HepG2 (cell line): Measurements from ENCODE around the gene DPP6. TPM values are rescaled to one million over a fixed set of nuclear protein-coding genes. Genes with fewer than 3 reads are reported as not detected.

Experiments used
- ATAC-seq: fragments of 200-7000 bp; cut with Tn5 transposase; 3 replicates; pipeline ENCODE4 v1.9.1; 2020; ENCODE audit warnings: mild to moderate bottlenecking, moderate library complexity
- BruUV-seq: library from RNA; stranded (reverse); fragments of 400-500 nt; replicated peaks from 2 replicates; lab custom pipeline; 2021; lab: Mats Ljungman, UMichigan
- CTCF ChIA-PET: fragments of 300-600 bp; formaldehyde crosslinking; extraction: SDS; loops from one replicate; lab custom pipeline; 2021; ENCODE audit warnings: low total read pairs, inconsistent platforms, low intra/inter-chr PET ratio; lab: Yijun Ruan, JAX
- POLR2A ChIA-PET: fragments of 350-600 bp; sonication (Branson Sonifier 250); formaldehyde crosslinking; loops from one replicate; lab custom pipeline; 2020; ENCODE audit warnings: antibody characterized with exemption, inconsistent platforms; lab: Yijun Ruan, JAX
- DNase-seq: peaks from one replicate; pipeline ENCODE4 v3.0.0-alpha.2; 2015; ENCODE audit warnings: low spot score
- FAIRE-seq: peaks from 3 replicates; lab custom pipeline; 2011; peaks lifted over from hg19 to GRCh38; lab: Jason Lieb, UNC
- H2AFZ ChIP-seq: one replicate; pipeline ENCODE4 v1.6.1; 2011; ENCODE audit warnings: low read length, inconsistent platforms
- H3K27ac ChIP-seq: fragments of 300-600 bp; 3 replicates; pipeline ENCODE4 v1.8.0; 2011; ENCODE audit warnings: mixed run types, mild to moderate bottlenecking, mixed read lengths, low read length, inconsistent platforms; ENCODE audit not compliant: insufficient read depth; ENCODE audit errors: extremely low read length
- H3K27me3 ChIP-seq, 2 experiments: fragments of 200-600 bp in 1 of 2; 2 replicates in 1 of 2; 3 replicates in 1 of 2; pipeline versions ENCODE4 v1.6.0 to v1.8.0; 2011; ENCODE audit warnings: low read length in 2 of 2, mild to moderate bottlenecking in 2 of 2, moderate library complexity in 2 of 2, inconsistent platforms in 1 of 2; ENCODE audit not compliant: insufficient read depth in 2 of 2, control insufficient read depth in 1 of 2
- H3K36me3 ChIP-seq, 2 experiments: fragments of 200-600 bp in 1 of 2; replicated peaks in 1 of 2; 2 replicates in 1 of 2; 3 replicates in 1 of 2; pipeline versions ENCODE4 v1.5.1 to v1.8.0; 2011; ENCODE audit warnings: low read length in 2 of 2, inconsistent platforms in 1 of 2; ENCODE audit not compliant: insufficient read depth in 2 of 2, control insufficient read depth in 1 of 2
- H3K4me1 ChIP-seq: 2 replicates; pipeline ENCODE4 v1.5.1; 2012; ENCODE audit warnings: low read length, inconsistent platforms; ENCODE audit not compliant: insufficient read depth
- H3K4me2 ChIP-seq: 2 replicates; pipeline ENCODE4 v1.6.0; 2011; ENCODE audit warnings: low read depth, low read length, inconsistent platforms
- H3K4me3 ChIP-seq, 3 experiments: fragments of 200-600 bp in 1 of 3; sonication (generic), shearing (Covaris generic) in 1 of 3; replicated peaks in 1 of 3; 2 replicates each; pipeline ENCODE4 v1.5.1; 2011 to 2016; ENCODE audit warnings: low read length in 3 of 3, inconsistent platforms in 2 of 3, low read depth in 2 of 3, mild to moderate bottlenecking in 2 of 3, control low read depth in 1 of 3, mixed read lengths in 1 of 3; ENCODE audit not compliant: insufficient read depth in 1 of 3
- H3K79me2 ChIP-seq: one replicate; pipeline ENCODE4 v1.6.1; 2011; ENCODE audit warnings: low read length, inconsistent platforms; ENCODE audit not compliant: insufficient read depth
- H3K9ac ChIP-seq: 2 replicates; pipeline ENCODE4 v1.6.0; 2011; ENCODE audit warnings: mild to moderate bottlenecking, low read depth, low read length, inconsistent platforms; ENCODE audit not compliant: insufficient read depth
- H3K9me3 ChIP-seq: 2 replicates; pipeline ENCODE4 v1.5.1; 2012; ENCODE audit warnings: mild to moderate bottlenecking, low read length
- H4K20me1 ChIP-seq: 2 replicates; pipeline ENCODE4 v1.6.0; 2011; ENCODE audit warnings: inconsistent platforms, mild to moderate bottlenecking, low read length, moderate library complexity; ENCODE audit not compliant: insufficient read depth
- ATF7 ChIP-seq, 2 experiments: fragments of 450-650 bp in 1 of 2; sonication (generic) in 1 of 2; formaldehyde crosslinking in 1 of 2; IDR thresholded peaks; 2 replicates each; pipeline versions ENCODE4 v1.4.0 to v1.6.1; 2016 to 2020; ENCODE audit warnings: antibody characterized with exemption in 1 of 2, mild to moderate bottlenecking in 1 of 2, missing genetic modification reagents in 1 of 2
- BRCA1 ChIP-seq: sonication (generic); formaldehyde crosslinking; IDR thresholded peaks from 2 replicates; pipeline ENCODE4 v1.4.0; 2020; ENCODE audit warnings: missing genetic modification reagents
- CREB1 ChIP-seq, 2 experiments: fragments of 450-650 bp in 1 of 2; IDR thresholded peaks; 2 replicates each; pipeline ENCODE4 v1.6.1; 2016 to 2017; ENCODE audit warnings: control low read depth in 1 of 2, mild to moderate bottlenecking in 1 of 2, missing compliant biosample characterization in 1 of 2, missing genetic modification characterization in 1 of 2
- HNF4G ChIP-seq, 2 experiments: sonication (generic) in 1 of 2; formaldehyde crosslinking in 1 of 2; IDR thresholded peaks; 2 replicates each; pipeline versions ENCODE4 v1.4.0 to v1.6.1; 2011 to 2020; ENCODE audit warnings: borderline replicate concordance in 2 of 2, low read depth in 2 of 2, mild to moderate bottlenecking in 2 of 2, low read length in 1 of 2, missing genetic modification reagents in 1 of 2, moderate library complexity in 1 of 2
- IKZF1 ChIP-seq: fragments of 450-650 bp; IDR thresholded peaks from 2 replicates; pipeline ENCODE4 v1.7.1; 2016
- KAT7 ChIP-seq: IDR thresholded peaks from 2 replicates; pipeline ENCODE4 v1.6.1; 2018; ENCODE audit warnings: borderline replicate concordance, missing compliant biosample characterization
- PITX1 ChIP-seq: sonication (generic); formaldehyde crosslinking; IDR thresholded peaks from 2 replicates; pipeline ENCODE4 v1.5.1; 2020; ENCODE audit warnings: mild to moderate bottlenecking, missing genetic modification reagents
- ZNF337 ChIP-seq: sonication (generic); formaldehyde crosslinking; IDR thresholded peaks from 2 replicates; pipeline ENCODE4 v1.5.1; 2020; ENCODE audit warnings: missing genetic modification reagents, low read depth, mild to moderate bottlenecking, borderline replicate concordance
- ZNF350 ChIP-seq: sonication (generic); formaldehyde crosslinking; IDR thresholded peaks from 2 replicates; pipeline ENCODE4 v1.4.0; 2020; ENCODE audit warnings: mild to moderate bottlenecking, low read depth, missing genetic modification reagents, borderline replicate concordance
- ZNF549 ChIP-seq: sonication (generic); formaldehyde crosslinking; IDR thresholded peaks from 2 replicates; pipeline ENCODE4 v1.5.0; 2020; ENCODE audit warnings: missing genetic modification reagents
- ZNF703 ChIP-seq: sonication (generic); formaldehyde crosslinking; IDR thresholded peaks from 2 replicates; pipeline ENCODE4 v1.5.1; 2020; ENCODE audit warnings: missing genetic modification reagents, mild to moderate bottlenecking, moderate library complexity, borderline replicate concordance
- WGBS: methylation state at CpG from one replicate; pipeline ENCODE4 v1.1.6; 2017; ENCODE audit warnings: low lambda C conversion rate; 5-methylcytosine and 5-hydroxymethylcytosine counted together
- in situ Hi-C: cut with HindIII; loops from 2 replicates; pipeline ENCODE4 v1.10.0; 2017; ENCODE audit warnings: low pct_unique_long_range_greater_than_20kb; ENCODE audit not compliant: extremely low pct_ligation_motif_present
- intact Hi-C: fragments of 100-400 bp; cut with micrococcal nuclease; formaldehyde crosslinking; loops from one replicate; pipeline ENCODE4 v1.10.0; 2022; ENCODE audit not compliant: unreplicated experiment
- polyA plus RNA-seq, 8 experiments: library from polyadenylated mRNA; depleted of rRNA in 3 of 8; stranded (reverse) in 7 of 8; unstranded in 1 of 8; fragments of >200 nt; fragmentation: Illumina TruSeq in 4 of 8; extraction: Trizol in 4 of 8; gene quantifications; 2 replicates each; pipeline versions ENCODE4 v1.2.1 to v1.2.3, GENCODE V29; 2011 to 2016; ENCODE audit warnings: low read depth in 4 of 8, missing spikeins in 1 of 8, mixed read lengths in 1 of 8; ENCODE audit not compliant: insufficient read depth in 1 of 8
- total RNA-seq, 5 experiments: library from RNA; depleted of rRNA; stranded (reverse); fragments of >200 nt; fragmentation: Illumina TruSeq; extraction: Trizol; gene quantifications; 2 replicates each; pipeline ENCODE4 v1.2.3, GENCODE V29; 2016; ENCODE audit warnings: low read depth in 1 of 5
- TF ChIP-seq, protein P1 (sequence below): IDR thresholded peaks from 2 replicates; pipeline ENCODE4 v1.6.1; 2016; ENCODE audit warnings: low read depth, borderline replicate concordance
- TF ChIP-seq, protein P2 (sequence below): sonication (generic); formaldehyde crosslinking; IDR thresholded peaks from 2 replicates; pipeline ENCODE4 v1.4.0; 2020; ENCODE audit warnings: mild to moderate bottlenecking, missing genetic modification reagents
- TF ChIP-seq, protein P3 (sequence below): sonication (generic); IDR thresholded peaks from 2 replicates; pipeline ENCODE4 v1.6.1; 2016; ENCODE audit warnings: low read depth, borderline replicate concordance

The DPP6 gene
- total and polyA plus RNA-seq, 2 of the 13 experiments (the other 11 are each of a cell fraction or from before 2014, with no cell fraction given) = not detected

DNA sequence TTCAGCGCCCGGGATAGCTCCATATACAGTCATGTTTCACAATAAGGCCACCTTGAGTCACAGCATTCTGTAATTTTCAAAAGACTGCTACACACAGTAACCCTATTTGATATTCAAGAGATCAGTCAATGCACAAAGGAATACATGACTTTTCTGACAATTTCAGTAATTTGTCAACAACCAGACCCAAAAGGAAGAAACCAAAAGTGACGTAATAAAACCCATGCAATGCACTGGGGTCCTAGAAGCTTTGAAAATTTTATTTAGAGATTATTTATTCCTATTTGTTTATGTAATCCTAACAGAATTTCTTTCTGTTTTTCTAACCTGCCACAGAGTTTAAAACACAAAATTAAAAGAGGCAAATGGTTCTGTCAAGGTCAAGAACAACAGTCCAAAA, 421.2 kb downstream of the DPP6 start:
- no peaks in the 10 kb centered on the region for H3K4me1 ChIP-seq
- H3K9ac ChIP-seq = no peak overlapping the region
- no peak overlapping the region for H2AFZ ChIP-seq
- peaks cover 0 to 3% of the 10 kb centered on the region in 2 experiments; a peak in 1 of 5 replicates for H3K27me3 ChIP-seq
- ATAC-seq (no peak), DNase-seq (no peak), FAIRE-seq (no peak)
- intact Hi-C loops = no loop called here
- no peaks in the 10 kb centered on the region for H3K36me3 ChIP-seq
- no peak overlapping the region for H3K4me2 ChIP-seq
- ChIA-PET POLR2A (no interaction called here), CTCF (no interaction called here)
- H3K27ac ChIP-seq = no peak overlapping the region
- WGBS = 3% methylated on average over 3 of the region's 3 CpGs
- H3K4me3 ChIP-seq = no peak overlapping the region
- H3K79me2 ChIP-seq = no peaks in the 10 kb centered on the region
- TF ChIP-seq HNF4G (IDR thresholded peaks at IDR 0.05; ENCODE audit: borderline replicate concordance, low read depth, low read length) = no peak
- TF ChIP-seq HNF4G (CRISPR knock-in tag; IDR thresholded peaks at IDR 0.05; ENCODE audit: borderline replicate concordance, low read depth) = no peak
- TF ChIP-seq, protein P1, sequence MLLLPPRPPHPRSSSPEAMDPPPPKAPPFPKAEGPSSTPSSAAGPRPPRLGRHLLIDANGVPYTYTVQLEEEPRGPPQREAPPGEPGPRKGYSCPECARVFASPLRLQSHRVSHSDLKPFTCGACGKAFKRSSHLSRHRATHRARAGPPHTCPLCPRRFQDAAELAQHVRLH (CRISPR knock-in tag) = no peak
- no peak for TF ChIP-seq ZNF703 (CRISPR knock-in tag)
- peak; percentile 57 for TF ChIP-seq ATF7 (IDR thresholded peaks at IDR 0.05)
- no peak for TF ChIP-seq ATF7 (CRISPR knock-in tag; IDR thresholded peaks at IDR 0.05)
- TF ChIP-seq ZNF337 (CRISPR knock-in tag) = no peak
- no peak for TF ChIP-seq KAT7
- no peak for TF ChIP-seq ZNF350 (CRISPR knock-in tag)
- TF ChIP-seq ZNF549 = no peak
- TF ChIP-seq, protein P2, sequence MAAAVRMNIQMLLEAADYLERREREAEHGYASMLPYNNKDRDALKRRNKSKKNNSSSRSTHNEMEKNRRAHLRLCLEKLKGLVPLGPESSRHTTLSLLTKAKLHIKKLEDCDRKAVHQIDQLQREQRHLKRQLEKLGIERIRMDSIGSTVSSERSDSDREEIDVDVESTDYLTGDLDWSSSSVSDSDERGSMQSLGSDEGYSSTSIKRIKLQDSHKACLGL (CRISPR knock-in tag) = no peak
- TF ChIP-seq CREB1 (IDR thresholded peaks at IDR 0.05) = peak; percentile 69
- TF ChIP-seq CREB1 (CRISPR knock-in tag; IDR thresholded peaks at IDR 0.05) = no peak
- no peak for TF ChIP-seq PITX1
- TF ChIP-seq, protein P3, sequence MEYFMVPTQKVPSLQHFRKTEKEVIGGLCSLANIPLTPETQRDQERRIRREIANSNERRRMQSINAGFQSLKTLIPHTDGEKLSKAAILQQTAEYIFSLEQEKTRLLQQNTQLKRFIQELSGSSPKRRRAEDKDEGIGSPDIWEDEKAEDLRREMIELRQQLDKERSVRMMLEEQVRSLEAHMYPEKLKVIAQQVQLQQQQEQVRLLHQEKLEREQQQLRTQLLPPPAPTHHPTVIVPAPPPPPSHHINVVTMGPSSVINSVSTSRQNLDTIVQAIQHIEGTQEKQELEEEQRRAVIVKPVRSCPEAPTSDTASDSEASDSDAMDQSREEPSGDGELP = no peak
- no peak for TF ChIP-seq BRCA1
- no peak for TF ChIP-seq IKZF1
- no peaks in the 10 kb centered on the region for H3K9me3 ChIP-seq
- no peaks in the 10 kb centered on the region for H4K20me1 ChIP-seq
- in situ Hi-C loops = no loop called here
- no TSS peak for BruUV-seq
